ENCODE measurements around the gene RDH13. TPM values are rescaled to one million over a fixed set of nuclear protein-coding genes. Genes with fewer than 3 reads are reported as not detected.
A peak's percentile ranks its signal among the peaks of the same experiment; 100 is the strongest.
"Not testable (repeated sequence)": the region's sequence is repeated elsewhere in the genome, so short reads cannot be mapped to it uniquely, and the experiment has no call there.

Gene RDH13, protein sequence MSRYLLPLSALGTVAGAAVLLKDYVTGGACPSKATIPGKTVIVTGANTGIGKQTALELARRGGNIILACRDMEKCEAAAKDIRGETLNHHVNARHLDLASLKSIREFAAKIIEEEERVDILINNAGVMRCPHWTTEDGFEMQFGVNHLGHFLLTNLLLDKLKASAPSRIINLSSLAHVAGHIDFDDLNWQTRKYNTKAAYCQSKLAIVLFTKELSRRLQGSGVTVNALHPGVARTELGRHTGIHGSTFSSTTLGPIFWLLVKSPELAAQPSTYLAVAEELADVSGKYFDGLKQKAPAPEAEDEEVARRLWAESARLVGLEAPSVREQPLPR
- total RNA-seq: 11.8 and 12.0 TPM in 2 replicates
- long read RNA-seq, transcript RDH13-223 (7 exons, 1,931 nt): major isoform, 9 of 11 reads
- long read RNA-seq, partial matches to known transcripts: 1 of 11 reads
- long read RNA-seq, other reads (novel, unspliced or antisense): 1 of 11 reads

DNA sequence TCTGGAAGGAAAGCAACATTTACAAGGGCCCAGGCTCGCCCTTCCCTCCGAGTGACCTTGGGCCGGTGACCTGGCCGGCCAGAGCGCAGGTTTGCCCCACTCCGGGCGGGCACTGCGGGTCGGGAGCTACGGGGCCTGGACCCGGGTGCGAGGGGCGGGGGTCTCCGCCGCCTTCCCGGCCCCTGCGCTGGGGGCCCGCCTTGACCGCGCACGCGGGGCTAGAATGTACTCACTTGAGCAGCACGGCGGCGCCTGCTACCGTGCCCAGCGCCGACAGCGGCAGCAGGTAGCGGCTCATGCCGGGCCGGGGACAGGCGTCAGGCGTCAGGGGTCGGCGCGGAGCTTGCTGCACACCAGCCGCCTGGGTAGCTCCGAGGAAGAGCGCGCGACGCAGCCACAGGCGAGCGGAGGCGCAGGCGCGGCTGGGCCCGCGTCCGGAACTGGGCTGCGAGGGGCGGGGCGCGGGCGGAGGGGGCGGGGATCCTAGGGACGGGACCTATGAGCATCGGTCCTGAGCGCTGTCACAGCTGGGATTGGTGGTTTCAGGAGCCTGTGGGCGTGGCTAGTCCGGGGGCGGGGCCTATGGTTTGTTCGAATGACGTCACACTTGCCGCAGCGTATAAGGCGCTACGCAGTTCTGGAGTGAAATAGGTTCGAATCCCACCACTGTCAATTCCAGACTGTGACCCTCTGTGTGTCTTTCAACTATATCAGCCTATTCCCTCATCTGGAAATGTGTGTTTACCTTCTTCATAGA is at the start of gene RDH13:
Gene RDH13 (minus strand): TSS at position 414 of the 757 bp plus-strand sequence. CDS start 116 bp downstream, at position 298.
- H3K27ac Mint-ChIP-seq: peak within 1 kb of the TSS; percentile 89
- H3K27me3 Mint-ChIP-seq: peaks cover 34% of the 10 kb centered on the region
- DNase-seq (ENCODE audit: low spot score, unreplicated experiment): peak; percentile 90
- peak within 1 kb of the TSS; percentile 78 for H3K4me3 Mint-ChIP-seq (ENCODE audit: low read depth)
- no peak for TF ChIP-seq CTCF (IDR thresholded peaks at IDR 0.05; ENCODE audit: unreplicated experiment)
- peaks cover 4% of the 10 kb centered on the region for H3K36me3 Mint-ChIP-seq (ENCODE audit: insufficient read depth)
- H3K9me3 Mint-ChIP-seq (ENCODE audit: low read depth): no peaks in the 10 kb centered on the region
- H3K4me1 Mint-ChIP-seq (ENCODE audit: low read depth): peaks cover 2% of the 10 kb centered on the region

GRCh38 chr19:55112246-55112776 is 49.4 kb upstream of the RDH13 start:
- Mint-ChIP-seq H3K4me3 (ENCODE audit: low read depth) (no peak overlapping the region), H3K36me3 (ENCODE audit: insufficient read depth) (peaks cover 7% of the 10 kb centered on the region), H3K9me3 (ENCODE audit: low read depth) (no peaks in the 10 kb centered on the region), H3K27ac (no peak overlapping the region), H3K27me3 (no peaks in the 10 kb centered on the region), H3K4me1 (ENCODE audit: low read depth) (peaks cover 17% of the 10 kb centered on the region)
- no peak for DNase-seq (ENCODE audit: low spot score, unreplicated experiment)
- TF ChIP-seq CTCF (IDR thresholded peaks at IDR 0.05; ENCODE audit: unreplicated experiment): no peak

- no peak for TF ChIP-seq CTCF (IDR thresholded peaks at IDR 0.05; ENCODE audit: unreplicated experiment)
- no peak overlapping the region for H3K27ac Mint-ChIP-seq
- peaks cover 11% of the 10 kb centered on the region for H3K4me1 Mint-ChIP-seq (ENCODE audit: low read depth)
- H3K9me3 Mint-ChIP-seq (ENCODE audit: low read depth): no peaks in the 10 kb centered on the region
- H3K4me3 Mint-ChIP-seq (ENCODE audit: low read depth): no peak overlapping the region
- peaks cover 10% of the 10 kb centered on the region for H3K36me3 Mint-ChIP-seq (ENCODE audit: insufficient read depth)
- no peak for DNase-seq (ENCODE audit: low spot score, unreplicated experiment)
- H3K27me3 Mint-ChIP-seq: no peaks in the 10 kb centered on the region
These were observed 48.4 kb upstream of the RDH13 start for GRCh38 chr19:55111238-55111831.

- Mint-ChIP-seq H3K27ac (peak overlapping the region; percentile 59), H3K4me3 (ENCODE audit: low read depth) (no peak overlapping the region), H3K4me1 (ENCODE audit: low read depth) (peaks cover 1% of the 10 kb centered on the region), H3K27me3 (no peaks in the 10 kb centered on the region), H3K9me3 (ENCODE audit: low read depth) (no peaks in the 10 kb centered on the region), H3K36me3 (ENCODE audit: insufficient read depth) (peaks cover 15% of the 10 kb centered on the region)
- no peak for TF ChIP-seq CTCF (IDR thresholded peaks at IDR 0.05; ENCODE audit: unreplicated experiment)
- no peak for DNase-seq (ENCODE audit: low spot score, unreplicated experiment)
These were observed 46.8 kb upstream of the RDH13 start for GRCh38 chr19:55109527-55110291.

GRCh38 chr19:55107252-55107651 is 44.3 kb upstream of the RDH13 start:
- not testable (repeated sequence) for H3K4me1 Mint-ChIP-seq (ENCODE audit: low read depth); H3K27ac Mint-ChIP-seq; H3K4me3 Mint-ChIP-seq (ENCODE audit: low read depth); H3K9me3 Mint-ChIP-seq (ENCODE audit: low read depth); H3K27me3 Mint-ChIP-seq; DNase-seq (ENCODE audit: low spot score, unreplicated experiment)
- peaks cover 23% of the 10 kb centered on the region for H3K36me3 Mint-ChIP-seq (ENCODE audit: insufficient read depth)
